PC-9 (cell line): ENCODE results near the gene UVRAG. TPM values are rescaled to one million over a fixed set of nuclear protein-coding genes. Genes with fewer than 3 reads are reported as not detected.

Experiments
- BruUV-seq: library from RNA; stranded (reverse); fragments of 400-500 nt; replicated peaks from 2 replicates; lab custom pipeline; 2021; lab: Mats Ljungman, UMichigan
- CTCF ChIA-PET: fragments of 300-600 bp; sonication (Branson Sonifier 250); formaldehyde crosslinking; loops from one replicate; lab custom pipeline; 2022; ENCODE audit warnings: antibody characterized with exemption; lab: Charles Lee
- POLR2A ChIA-PET: fragments of 300-600 bp; sonication (Branson Sonifier 250); formaldehyde crosslinking; loops from one replicate; lab custom pipeline; 2022; ENCODE audit warnings: antibody characterized with exemption; ENCODE audit not compliant: unreplicated experiment; lab: Charles Lee
- DNase-seq, 2 experiments: peaks; one replicate each; pipeline versions ENCODE4 v3.0.0 to v3.0.0-alpha.2; 2015 to 2022; ENCODE audit warnings: mixed read lengths in 1 of 2
- H2AFZ ChIP-seq: fragments of 200-600 bp; sonication (generic); 2 replicates; pipeline ENCODE4 v1.8.1; 2017; ENCODE audit warnings: antibody characterized with exemption
- H3F3A ChIP-seq: fragments of 200-600 bp; sonication (generic); 2 replicates; pipeline ENCODE4 v1.8.1; 2017; ENCODE audit warnings: antibody characterized with exemption, mild to moderate bottlenecking, low read depth; ENCODE audit not compliant: insufficient read depth
- H3K27ac ChIP-seq: fragments of 200-600 bp; sonication (generic); 2 replicates; pipeline ENCODE4 v1.6.1; 2016; ENCODE audit warnings: mixed run types
- H3K27me3 ChIP-seq: fragments of 200-600 bp; sonication (generic); 2 replicates; pipeline ENCODE4 v1.6.1; 2016; ENCODE audit warnings: low read depth, mixed run types; ENCODE audit not compliant: insufficient read depth
- H3K36me3 ChIP-seq: fragments of 200-600 bp; sonication (generic); 2 replicates; pipeline ENCODE4 v1.6.1; 2016; ENCODE audit warnings: low read depth, mixed run types
- H3K4me1 ChIP-seq: fragments of 200-600 bp; sonication (generic); replicated peaks from 2 replicates; pipeline ENCODE4 v1.6.1; 2016; ENCODE audit warnings: mixed run types; ENCODE audit not compliant: insufficient read depth
- H3K4me2 ChIP-seq: fragments of 200-600 bp; sonication (generic); 2 replicates; pipeline ENCODE4 v1.6.1; 2017; ENCODE audit warnings: mixed run types
- H3K4me3 ChIP-seq: fragments of 200-600 bp; sonication (generic); 2 replicates; pipeline ENCODE4 v1.6.1; 2016; ENCODE audit warnings: mixed run types
- H3K79me2 ChIP-seq: fragments of 200-600 bp; sonication (generic); 2 replicates; pipeline ENCODE4 v1.6.1; 2017; ENCODE audit warnings: low read depth, mixed run types
- H3K9me2 ChIP-seq: fragments of 200-600 bp; sonication (generic); 2 replicates; pipeline ENCODE4 v1.8.1; 2017; ENCODE audit warnings: mild to moderate bottlenecking; ENCODE audit not compliant: insufficient read depth
- H3K9me3 ChIP-seq: fragments of 200-600 bp; sonication (generic); 2 replicates; pipeline ENCODE4 v1.8.1; 2016; ENCODE audit warnings: low read depth; ENCODE audit not compliant: insufficient read depth
- H4K20me1 ChIP-seq: fragments of 200-600 bp; sonication (generic); 2 replicates; pipeline ENCODE4 v1.8.1; 2017; ENCODE audit not compliant: insufficient read depth
- CTCF ChIP-seq: fragments of 200-600 bp; sonication (generic); conservative IDR thresholded peaks from 2 replicates; pipeline ENCODE4 v1.6.1; 2017; ENCODE audit warnings: mixed run types, antibody characterized with exemption, mild to moderate bottlenecking, moderate library complexity
- EZH2 ChIP-seq: fragments of 200-600 bp; sonication (generic); IDR thresholded peaks from 2 replicates; pipeline ENCODE4 v1.8.0; 2017; ENCODE audit warnings: antibody characterized with exemption, low read depth
- intact Hi-C: fragments of 100-400 bp; cut with micrococcal nuclease; formaldehyde crosslinking; loops from one replicate; pipeline ENCODE4 v1.10.0; 2022; ENCODE audit not compliant: unreplicated experiment
- total RNA-seq: library from RNA; stranded (reverse); gene quantifications from 2 replicates; pipeline ENCODE4 v1.2.3, GENCODE V29; 2021

Gene UVRAG
- total RNA-seq, 1 experiment from 2014 or later = 20.4 TPM

DNA sequence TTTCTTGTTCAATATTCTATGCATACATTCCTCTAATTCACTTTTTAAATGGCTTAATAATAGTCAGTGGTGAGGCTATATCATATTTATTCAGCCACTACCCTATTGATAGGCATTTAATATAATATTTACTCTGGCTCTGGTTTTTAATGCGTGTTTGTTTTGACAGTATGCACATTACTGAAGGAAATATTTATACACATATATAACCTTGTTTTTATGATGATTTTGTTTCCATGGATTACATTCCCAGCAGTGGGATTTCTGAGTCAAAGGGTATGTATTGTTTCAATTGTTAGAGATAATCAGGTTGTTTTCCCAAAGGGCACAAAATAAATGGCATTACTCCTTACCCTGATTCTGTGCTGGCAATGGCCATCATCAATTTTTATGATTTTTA is 105.8 kb downstream of the UVRAG start:
- TF ChIP-seq EZH2 = no peak
- no peak for TF ChIP-seq CTCF
- no peak overlapping the region for H3K4me2 ChIP-seq
- H3K4me3 ChIP-seq = no peak overlapping the region
- H3K9me3 ChIP-seq = no peaks in the 10 kb centered on the region
- no peaks in the 10 kb centered on the region for H3K4me1 ChIP-seq
- peaks cover 9% of the 10 kb centered on the region; the same call in 1 of the 2 replicates for H3F3A ChIP-seq
- DNase-seq = no peak
- no peaks in the 10 kb centered on the region for H3K79me2 ChIP-seq
- H3K27me3 ChIP-seq = no peaks in the 10 kb centered on the region
- H3K36me3 ChIP-seq = no peaks in the 10 kb centered on the region
- intact Hi-C loops = no loop called here
- H2AFZ ChIP-seq = no peak overlapping the region
- no peaks in the 10 kb centered on the region for H4K20me1 ChIP-seq
- H3K27ac ChIP-seq = no peak overlapping the region
- no TSS peak for BruUV-seq
- ChIA-PET POLR2A (interaction anchor here (0.5 kb wide), 1 partner anchor 117 kb away, joined by 12 read pairs; no protein-coding TSS in a partner anchor), CTCF (no interaction called here)
- H3K9me2 ChIP-seq = no peaks in the 10 kb centered on the region

- Histone ChIP-seq H3K9me2 (no peaks in the 10 kb centered on the region), H3K4me1 (no peaks in the 10 kb centered on the region), H3K27ac (no peak overlapping the region), H3K36me3 (no peaks in the 10 kb centered on the region), H3K79me2 (no peaks in the 10 kb centered on the region), H4K20me1 (no peaks in the 10 kb centered on the region), H3F3A (peaks cover 9% of the 10 kb centered on the region; the same call in 1 of the 2 replicates), H3K4me2 (no peak overlapping the region), H2AFZ (no peak overlapping the region), H3K27me3 (no peaks in the 10 kb centered on the region), H3K4me3 (no peak overlapping the region), H3K9me3 (no peaks in the 10 kb centered on the region)
- CTCF ChIA-PET = no interaction called here
- intact Hi-C loops = no loop called here
- POLR2A ChIA-PET = interaction anchor here (0.6 kb wide), 1 partner anchor 329 kb away, joined by 5 read pairs; no protein-coding TSS in a partner anchor
- no peak for DNase-seq
- no TSS peak for BruUV-seq
- TF ChIP-seq CTCF (no peak), EZH2 (no peak)
Measured at GRCh38 chr11:75921808-75922207, 106.8 kb downstream of the UVRAG start.

GRCh38 chr11:75924966-75925784 is 110.2 kb downstream of the UVRAG start:
- no peak for DNase-seq
- ChIA-PET POLR2A (no interaction called here), CTCF (no interaction called here)
- Histone ChIP-seq H3F3A (peaks cover 4% of the 10 kb centered on the region), H4K20me1 (no peaks in the 10 kb centered on the region), H2AFZ (no peak overlapping the region), H3K4me1 (no peaks in the 10 kb centered on the region), H3K9me3 (no peaks in the 10 kb centered on the region), H3K79me2 (no peaks in the 10 kb centered on the region), H3K36me3 (no peaks in the 10 kb centered on the region), H3K9me2 (no peaks in the 10 kb centered on the region), H3K4me3 (no peak overlapping the region), H3K27me3 (no peaks in the 10 kb centered on the region), H3K27ac (no peak overlapping the region), H3K4me2 (no peak overlapping the region)
- intact Hi-C loops = no loop called here
- no peak for TF ChIP-seq EZH2
- no peak for TF ChIP-seq CTCF
- BruUV-seq = no TSS peak
